ENCODE results near the gene APOL3.
"Not testable (repeated sequence)": the region's sequence is repeated elsewhere in the genome, so short reads cannot be mapped to it uniquely, and the experiment has no call there.

Gene APOL3

GRCh38 chr22:36100134-36100824 is 60.3 kb downstream of the APOL3 start:
- H4K20me1 ChIP-seq (ENCODE audit: insufficient read depth, low read length), result no peaks in the 10 kb centered on the region
- H3K4me3 ChIP-seq (ENCODE audit: low read depth, low read length, poor library complexity, severe bottlenecking), result no peak overlapping the region
- peaks cover 4% of the 10 kb centered on the region for H3K4me1 ChIP-seq (ENCODE audit: insufficient read depth, low read length, severe bottlenecking)
- no peak overlapping the region for H2AFZ ChIP-seq (ENCODE audit: low read length)
- 0 out of 2 replicates have a peak, but pooled peaks cover 8% of the 10 kb centered on the region for H3K27me3 ChIP-seq (ENCODE audit: insufficient read depth, low read length)
- no peaks in the 10 kb centered on the region for H3F3A ChIP-seq (ENCODE audit: insufficient read depth, low read length)
- no peak overlapping the region for H3K27ac ChIP-seq (ENCODE audit: low read depth, low read length, poor library complexity, severe bottlenecking)
- H3K9ac ChIP-seq (ENCODE audit: low read length), result no peak overlapping the region
- no peaks in the 10 kb centered on the region for H3K9me2 ChIP-seq (ENCODE audit: low read depth, low read length)
- no peaks in the 10 kb centered on the region; the same call in 1 of the 2 replicates for H3K36me3 ChIP-seq (ENCODE audit: insufficient read depth, low read length)
- H3K79me2 ChIP-seq (ENCODE audit: insufficient read depth, low read length), result no peaks in the 10 kb centered on the region
- TF ChIP-seq, protein P1, sequence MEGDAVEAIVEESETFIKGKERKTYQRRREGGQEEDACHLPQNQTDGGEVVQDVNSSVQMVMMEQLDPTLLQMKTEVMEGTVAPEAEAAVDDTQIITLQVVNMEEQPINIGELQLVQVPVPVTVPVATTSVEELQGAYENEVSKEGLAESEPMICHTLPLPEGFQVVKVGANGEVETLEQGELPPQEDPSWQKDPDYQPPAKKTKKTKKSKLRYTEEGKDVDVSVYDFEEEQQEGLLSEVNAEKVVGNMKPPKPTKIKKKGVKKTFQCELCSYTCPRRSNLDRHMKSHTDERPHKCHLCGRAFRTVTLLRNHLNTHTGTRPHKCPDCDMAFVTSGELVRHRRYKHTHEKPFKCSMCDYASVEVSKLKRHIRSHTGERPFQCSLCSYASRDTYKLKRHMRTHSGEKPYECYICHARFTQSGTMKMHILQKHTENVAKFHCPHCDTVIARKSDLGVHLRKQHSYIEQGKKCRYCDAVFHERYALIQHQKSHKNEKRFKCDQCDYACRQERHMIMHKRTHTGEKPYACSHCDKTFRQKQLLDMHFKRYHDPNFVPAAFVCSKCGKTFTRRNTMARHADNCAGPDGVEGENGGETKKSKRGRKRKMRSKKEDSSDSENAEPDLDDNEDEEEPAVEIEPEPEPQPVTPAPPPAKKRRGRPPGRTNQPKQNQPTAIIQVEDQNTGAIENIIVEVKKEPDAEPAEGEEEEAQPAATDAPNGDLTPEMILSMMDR (IDR thresholded peaks at IDR 0.05; ENCODE audit: low read length), result no peak
- TF ChIP-seq EZH2 (IDR thresholded peaks at IDR 0.05; ENCODE audit: borderline replicate concordance, low read length), result no peak
- H3K9me3 ChIP-seq (ENCODE audit: low read length), result peaks cover 4% of the 10 kb centered on the region; the same call in 1 of the 2 replicates
- H3K4me2 ChIP-seq (ENCODE audit: low read length), result no peak overlapping the region

DNA sequence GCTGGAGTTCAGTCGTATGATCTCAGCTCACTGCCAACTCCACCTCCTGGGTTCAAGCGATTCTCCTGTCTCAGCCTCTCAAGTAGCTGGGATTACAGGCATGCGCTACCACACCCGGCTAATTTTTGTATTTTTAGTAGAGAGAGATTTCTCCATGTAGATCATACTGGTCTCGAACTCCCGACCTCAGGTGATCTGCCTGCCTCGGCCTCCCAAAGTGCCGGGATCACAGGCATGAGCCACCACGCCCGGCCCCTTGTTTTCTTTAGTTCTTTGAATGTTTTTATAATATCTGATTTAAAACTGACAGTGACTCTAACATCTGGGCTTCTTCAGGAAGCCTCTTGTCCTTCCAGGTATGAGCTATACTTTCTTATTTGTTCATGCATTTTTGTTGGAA is 61.0 kb downstream of the APOL3 start:
- not testable (repeated sequence) for H3F3A ChIP-seq (ENCODE audit: insufficient read depth, low read length); H3K27me3 ChIP-seq (ENCODE audit: insufficient read depth, low read length); H3K4me1 ChIP-seq (ENCODE audit: insufficient read depth, low read length, severe bottlenecking); H2AFZ ChIP-seq (ENCODE audit: low read length); H3K36me3 ChIP-seq (ENCODE audit: insufficient read depth, low read length); H3K4me2 ChIP-seq (ENCODE audit: low read length); H3K4me3 ChIP-seq (ENCODE audit: low read depth, low read length, poor library complexity, severe bottlenecking); H3K9me2 ChIP-seq (ENCODE audit: low read depth, low read length); H4K20me1 ChIP-seq (ENCODE audit: insufficient read depth, low read length); H3K9ac ChIP-seq (ENCODE audit: low read length); H3K9me3 ChIP-seq (ENCODE audit: low read length); H3K79me2 ChIP-seq (ENCODE audit: insufficient read depth, low read length); H3K27ac ChIP-seq (ENCODE audit: low read depth, low read length, poor library complexity, severe bottlenecking)

GRCh38 chr22:36097880-36098279 is 62.7 kb downstream of the APOL3 start:
- H3K9me2 ChIP-seq (ENCODE audit: low read depth, low read length), result no peaks in the 10 kb centered on the region
- peaks cover 4% of the 10 kb centered on the region; the same call in 1 of the 2 replicates for H3K9me3 ChIP-seq (ENCODE audit: low read length)
- 0 out of 2 replicates have a peak, but pooled peaks cover 8% of the 10 kb centered on the region for H3K27me3 ChIP-seq (ENCODE audit: insufficient read depth, low read length)
- no peak overlapping the region for H3K4me2 ChIP-seq (ENCODE audit: low read length)
- no peak overlapping the region for H3K4me3 ChIP-seq (ENCODE audit: low read depth, low read length, poor library complexity, severe bottlenecking)
- H2AFZ ChIP-seq (ENCODE audit: low read length), result no peak overlapping the region
- peaks cover under 1% of the 10 kb centered on the region for H3K4me1 ChIP-seq (ENCODE audit: insufficient read depth, low read length, severe bottlenecking)
- TF ChIP-seq, protein P1 (IDR thresholded peaks at IDR 0.05; ENCODE audit: low read length), result no peak
- TF ChIP-seq EZH2 (IDR thresholded peaks at IDR 0.05; ENCODE audit: borderline replicate concordance, low read length), result no peak
- H4K20me1 ChIP-seq (ENCODE audit: insufficient read depth, low read length), result no peaks in the 10 kb centered on the region
- H3K79me2 ChIP-seq (ENCODE audit: insufficient read depth, low read length), result no peaks in the 10 kb centered on the region
- no peaks in the 10 kb centered on the region; the same call in 1 of the 2 replicates for H3K36me3 ChIP-seq (ENCODE audit: insufficient read depth, low read length)
- no peaks in the 10 kb centered on the region for H3F3A ChIP-seq (ENCODE audit: insufficient read depth, low read length)
- H3K27ac ChIP-seq (ENCODE audit: low read depth, low read length, poor library complexity, severe bottlenecking), result no peak overlapping the region
- H3K9ac ChIP-seq (ENCODE audit: low read length), result no peak overlapping the region

- H3K27me3 ChIP-seq (ENCODE audit: insufficient read depth, low read length); H3K27ac ChIP-seq (ENCODE audit: low read depth, low read length, poor library complexity, severe bottlenecking); H3K4me3 ChIP-seq (ENCODE audit: low read depth, low read length, poor library complexity, severe bottlenecking); H4K20me1 ChIP-seq (ENCODE audit: insufficient read depth, low read length); H3K9me3 ChIP-seq (ENCODE audit: low read length); H3K4me1 ChIP-seq (ENCODE audit: insufficient read depth, low read length, severe bottlenecking); H3K9ac ChIP-seq (ENCODE audit: low read length); H3K79me2 ChIP-seq (ENCODE audit: insufficient read depth, low read length); H3K36me3 ChIP-seq (ENCODE audit: insufficient read depth, low read length); H3K9me2 ChIP-seq (ENCODE audit: low read depth, low read length); H2AFZ ChIP-seq (ENCODE audit: low read length); H3F3A ChIP-seq (ENCODE audit: insufficient read depth, low read length); H3K4me2 ChIP-seq (ENCODE audit: low read length): not testable (repeated sequence)
Observed at GRCh38 chr22:36090772-36091171, 69.8 kb downstream of the APOL3 start.
